GM21737 (cell line): ENCODE data around the gene MEN1.

Experiments used
- ATAC-seq: cut with Tn5 transposase; IDR thresholded peaks from one replicate; pipeline ENCODE4 v1.9.1; 2021; ENCODE audit warnings: mild to moderate bottlenecking, moderate library complexity; ENCODE audit not compliant: unreplicated experiment

MEN1 gene

GRCh38 chr11:64788321-64789215 lies 21.8 kb downstream of the MEN1 start:
- no peak for ATAC-seq

- no peak for ATAC-seq
Measured at GRCh38 chr11:64787526-64788320, 22.6 kb downstream of the MEN1 start.

- ATAC-seq: no peak
Measured at GRCh38 chr11:64786308-64786707, 24.0 kb downstream of the MEN1 start.

- no peak for ATAC-seq
Measured at GRCh38 chr11:64784813-64785581, 25.4 kb downstream of the MEN1 start.

GRCh38 chr11:64778473-64779298 lies 31.7 kb downstream of the MEN1 start, which contains the start of gene SF1:
Gene SF1 (minus strand): TSS chr11:64778542. CDS start chr11:64778392, 150 bp downstream.
- ATAC-seq: peak; percentile 70

- ATAC-seq: no peak
Measured at GRCh38 chr11:64778223-64778472, 32.2 kb downstream of the MEN1 start.

- peak; percentile 15 for ATAC-seq
Measured at GRCh38 chr11:64777449-64778222, 32.7 kb downstream of the MEN1 start.

GRCh38 chr11:64776875-64777274 lies 33.5 kb downstream of the MEN1 start:
- no peak for ATAC-seq

- ATAC-seq: no peak
Measured at GRCh38 chr11:64776425-64776824, 33.9 kb downstream of the MEN1 start.

- ATAC-seq: no peak
Measured at GRCh38 chr11:64774144-64774543, 36.2 kb downstream of the MEN1 start.

GRCh38 chr11:64772303-64773018 lies 37.9 kb downstream of the MEN1 start:
- ATAC-seq: no peak

- no peak for ATAC-seq
Measured at GRCh38 chr11:64771861-64772260, 38.5 kb downstream of the MEN1 start.

- ATAC-seq: no peak
Measured at GRCh38 chr11:64770120-64770519, 40.2 kb downstream of the MEN1 start.

GRCh38 chr11:64769283-64769682 lies 41.1 kb downstream of the MEN1 start:
- ATAC-seq: no peak

- ATAC-seq: no peak
Measured at GRCh38 chr11:64768300-64768694, 42.1 kb downstream of the MEN1 start.

- no peak for ATAC-seq
Measured at GRCh38 chr11:64767344-64768299, 42.7 kb downstream of the MEN1 start.

- ATAC-seq: no peak
Measured at GRCh38 chr11:64766881-64767280, 43.5 kb downstream of the MEN1 start.
